A673 (cell line): ENCODE results near the gene LY6G5C.

Source experiments
- CTCF ChIP-seq: fragments of 300-800, 200-600 bp; sonication (generic); conservative IDR thresholded peaks from 2 replicates; pipeline ENCODE4 v1.5.1; 2017; ENCODE audit warnings: low read depth, mild to moderate bottlenecking, antibody characterized with exemption, low read length, moderate library complexity, mixed read lengths
- EZH2 ChIP-seq: fragments of 200-600 bp; sonication (generic); IDR thresholded peaks from 2 replicates; pipeline ENCODE4 v1.6.1; 2017; ENCODE audit warnings: borderline replicate concordance, low read depth, mild to moderate bottlenecking, mixed read lengths, antibody characterized with exemption, low read length; ENCODE audit not compliant: poor library complexity, severe bottlenecking

GRCh38 chr6:31711233-31711632 lies 30.4 kb upstream of the LY6G5C start:
- TF ChIP-seq CTCF (no peak), EZH2 (no peak)
